Naive B cell (primary cell): ENCODE measurements around the gene PHPT1. TPM values are rescaled to one million over a fixed set of nuclear protein-coding genes. Genes with fewer than 3 reads are reported as not detected.
"Not testable (repeated sequence)": the region's sequence is repeated elsewhere in the genome, so short reads cannot be mapped to it uniquely, and the experiment has no call there.

Experiments used
- ATAC-seq, 2 donors: fragments of 150-1000 bp; cut with Tn5 transposase; 2 replicates each; pipeline ENCODE4 v1.10.0; 2021; ENCODE audit warnings: low read depth in 2 of 2, mild to moderate bottlenecking in 2 of 2, moderate library complexity in 2 of 2
- DNase-seq: peaks from one replicate; pipeline ENCODE4 v3.0.0; 2022
- H3K27ac Mint-ChIP-seq, 6 donors: one replicate each; pipeline ENCODE4 v1.8.0; 2020 to 2022; ENCODE audit warnings: mild to moderate bottlenecking in 6 of 6, mixed read lengths in 6 of 6, moderate library complexity in 5 of 6, inconsistent platforms in 2 of 6
- H3K27me3 Mint-ChIP-seq, 3 donors: one replicate each; pipeline ENCODE4 v1.8.0; 2021 to 2022; ENCODE audit warnings: mixed read lengths in 3 of 3, mild to moderate bottlenecking in 1 of 3
- H3K36me3 Mint-ChIP-seq, 2 donors: one replicate each; pipeline ENCODE4 v1.8.0; 2020 to 2022; ENCODE audit warnings: mixed read lengths in 2 of 2, inconsistent platforms in 1 of 2, mild to moderate bottlenecking in 1 of 2
- H3K4me1 Mint-ChIP-seq, 3 donors: one replicate each; pipeline ENCODE4 v1.8.0; 2020 to 2022; ENCODE audit warnings: mixed read lengths in 3 of 3, inconsistent platforms in 1 of 3, mild to moderate bottlenecking in 1 of 3, moderate library complexity in 1 of 3
- H3K4me3 Mint-ChIP-seq, 8 donors: one replicate each; pipeline ENCODE4 v1.8.0; 2020 to 2022; ENCODE audit warnings: mild to moderate bottlenecking in 8 of 8, mixed read lengths in 8 of 8, moderate library complexity in 8 of 8, inconsistent platforms in 2 of 8
- H3K9me3 Mint-ChIP-seq, 7 donors: one replicate each; pipeline ENCODE4 v1.8.0; 2020 to 2022; ENCODE audit warnings: mixed read lengths in 7 of 7, mild to moderate bottlenecking in 5 of 7, inconsistent platforms in 2 of 7, moderate library complexity in 1 of 7
- polyA plus RNA-seq, 6 donors: library from polyadenylated mRNA; unstranded; fragments of 300-500 nt; fragmentation: Illumina TruSeq; gene quantifications; one replicate each; pipeline ENCODE4 v1.2.3, GENCODE V29; 2021; ENCODE audit warnings: low read depth in 6 of 6

The PHPT1 gene
- polyA plus RNA-seq, 6 donors from 2014 or later = 48.0 to 67.7 (median 49.6) TPM

- peak overlapping the region in 1 of 6 donors; percentile 29 for H3K27ac Mint-ChIP-seq
- no peaks in the 10 kb centered on the region for H3K36me3 Mint-ChIP-seq
- ATAC-seq (no peak), DNase-seq (no peak)
- H3K4me1 Mint-ChIP-seq = peaks cover 3 to 13% (median 9%) of the 10 kb centered on the region in 3 donors
- H3K9me3 Mint-ChIP-seq = no peaks in the 10 kb centered on the region
- H3K4me3 Mint-ChIP-seq = no peak overlapping the region
- no peaks in the 10 kb centered on the region for H3K27me3 Mint-ChIP-seq
Observed at GRCh38 chr9:136858844-136859757, 9.9 kb downstream of the PHPT1 start.

DNA sequence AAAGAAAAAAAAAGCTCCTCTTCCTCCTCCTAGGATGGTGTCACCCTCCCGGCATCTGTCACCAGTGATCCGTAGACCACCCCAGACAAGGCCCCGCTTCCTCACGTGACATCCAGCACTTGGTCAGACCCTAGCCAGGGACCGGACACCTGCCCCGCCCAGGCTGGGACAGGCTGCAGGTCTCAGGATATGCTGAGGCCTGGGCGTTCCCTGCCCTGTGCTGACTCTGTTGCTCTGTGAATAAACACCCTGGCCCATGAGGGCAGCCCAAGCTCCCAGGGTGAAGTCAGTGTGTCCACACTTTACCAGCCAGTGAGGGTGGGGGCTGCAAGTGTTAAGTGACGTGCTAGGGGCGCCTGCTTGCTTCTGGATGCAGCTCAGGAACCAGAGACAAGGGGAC is 11.3 kb downstream of the PHPT1 start:
- Mint-ChIP-seq H3K9me3 (no peaks in the 10 kb centered on the region), H3K4me1 (peaks cover 9 to 22% (median 21%) of the 10 kb centered on the region in 3 donors), H3K27me3 (no peaks in the 10 kb centered on the region), H3K27ac (no peak overlapping the region), H3K4me3 (peak overlapping the region in 1 of 8 donors; percentile 15), H3K36me3 (no peaks in the 10 kb centered on the region)
- no peak for DNase-seq
- no peak for ATAC-seq

DNA sequence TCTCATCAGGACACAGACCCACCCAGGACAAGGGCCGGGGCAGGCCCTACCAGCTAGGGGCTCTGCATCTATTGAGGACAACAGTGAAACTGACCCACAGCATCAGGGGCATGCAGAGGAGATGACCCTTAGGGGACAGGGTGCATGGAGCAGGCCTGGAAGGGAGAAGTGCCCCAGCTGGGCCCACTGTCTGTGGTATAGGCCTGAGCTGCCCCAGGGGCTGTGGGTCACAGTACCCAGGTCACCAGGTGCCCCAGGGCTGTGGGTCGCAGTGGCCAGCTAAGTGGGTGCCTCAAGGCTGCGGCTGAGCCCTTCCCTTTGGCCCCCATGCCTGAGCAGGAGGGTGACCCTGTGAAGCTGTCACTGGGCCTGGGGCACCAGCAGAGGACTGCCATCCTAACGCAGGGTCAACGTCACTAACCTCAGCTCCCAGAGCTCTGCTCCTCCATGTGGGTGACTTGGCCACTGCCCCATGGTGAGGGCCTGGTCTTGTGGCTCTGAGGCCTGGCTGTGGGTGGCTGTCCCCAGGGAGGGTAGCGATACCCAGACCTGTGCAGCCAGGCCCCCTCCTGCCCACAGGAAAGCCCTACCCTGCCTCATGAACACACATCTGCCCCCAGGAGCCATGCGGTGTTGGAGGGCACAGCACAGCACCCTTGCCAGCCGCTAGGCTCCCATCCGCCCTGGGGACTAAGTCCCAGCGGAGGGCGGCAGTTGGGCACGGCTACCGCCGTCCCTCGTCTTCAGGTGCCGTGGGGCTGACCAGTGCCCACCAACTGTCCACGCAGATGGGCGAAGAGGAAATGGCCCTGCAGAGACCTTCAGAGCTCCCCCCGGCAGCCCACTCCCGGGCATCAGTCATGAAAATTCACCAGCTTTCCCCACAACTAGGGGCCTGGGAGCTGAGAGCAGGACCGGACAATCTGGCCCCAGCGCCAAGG is 12.0 kb downstream of the PHPT1 start:
- ATAC-seq = no peak
- H3K4me1 Mint-ChIP-seq = peaks cover 10 to 22% (median 22%) of the 10 kb centered on the region in 3 donors
- no peak overlapping the region for H3K4me3 Mint-ChIP-seq
- no peaks in the 10 kb centered on the region for H3K36me3 Mint-ChIP-seq
- no peaks in the 10 kb centered on the region for H3K27me3 Mint-ChIP-seq
- H3K27ac Mint-ChIP-seq = no peak overlapping the region
- no peaks in the 10 kb centered on the region for H3K9me3 Mint-ChIP-seq
- DNase-seq = no peak

- Mint-ChIP-seq H3K9me3 (no peaks in the 10 kb centered on the region), H3K27ac (peak overlapping the region in 1 of 6 donors; percentile 56), H3K4me1 (peaks cover 10 to 23% (median 22%) of the 10 kb centered on the region in 3 donors), H3K36me3 (no peaks in the 10 kb centered on the region), H3K27me3 (no peaks in the 10 kb centered on the region), H3K4me3 (peak overlapping the region in 1 of 8 donors; percentile 16)
- no peak for DNase-seq
- no peak for ATAC-seq
Observed at GRCh38 chr9:136861874-136862457, 12.8 kb downstream of the PHPT1 start.

- H3K4me3 Mint-ChIP-seq = peak overlapping the region in 3 of 8 donors; percentile 35 to 81 (median 81)
- no peaks in the 10 kb centered on the region for H3K9me3 Mint-ChIP-seq
- no peak for DNase-seq
- no peaks in the 10 kb centered on the region for H3K27me3 Mint-ChIP-seq
- peaks cover 10 to 27% (median 22%) of the 10 kb centered on the region in 3 donors for H3K4me1 Mint-ChIP-seq
- no peak for ATAC-seq
- H3K27ac Mint-ChIP-seq = no peak overlapping the region
- H3K36me3 Mint-ChIP-seq = no peaks in the 10 kb centered on the region
Observed at GRCh38 chr9:136862849-136863622, 13.8 kb downstream of the PHPT1 start.

DNA sequence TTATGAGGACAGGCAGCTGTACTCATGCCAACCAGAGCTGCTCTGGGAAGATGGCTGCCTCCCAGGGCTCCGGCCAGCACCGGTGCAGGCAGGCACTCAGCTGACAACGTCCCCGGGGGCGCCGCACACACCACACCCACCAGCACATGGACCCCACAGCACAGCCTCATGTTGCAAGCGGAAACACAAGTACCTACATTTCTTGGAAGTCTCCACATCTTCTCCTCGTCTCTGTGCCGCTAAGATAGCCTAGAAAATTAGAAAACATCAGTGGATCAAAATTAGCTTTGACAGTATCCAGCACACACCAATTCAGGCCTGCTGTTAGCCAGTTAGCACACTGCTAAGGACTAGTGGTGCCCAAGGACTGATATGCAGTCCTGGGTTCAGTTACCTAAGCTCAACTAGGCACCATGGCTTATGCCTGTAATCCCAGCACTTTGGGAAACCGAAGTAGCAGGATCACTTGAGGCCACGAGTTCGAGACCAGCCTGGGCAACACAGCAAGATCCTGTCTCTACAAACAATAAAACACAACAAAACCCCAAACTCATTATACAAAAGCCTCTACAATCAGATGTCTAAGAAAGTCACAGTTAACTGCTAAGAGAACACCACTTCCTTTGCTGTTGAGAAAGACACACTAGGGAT is 14.5 kb downstream of the PHPT1 start:
- ATAC-seq = no peak
- Mint-ChIP-seq H3K27ac (peak overlapping the region in 1 of 6 donors; percentile 42), H3K36me3 (no peaks in the 10 kb centered on the region), H3K4me3 (peak overlapping the region in 3 of 8 donors; percentile 57 to 81 (median 60)), H3K9me3 (no peaks in the 10 kb centered on the region), H3K27me3 (no peaks in the 10 kb centered on the region), H3K4me1 (peaks cover 10 to 27% (median 22%) of the 10 kb centered on the region in 3 donors)
- no peak for DNase-seq

DNA sequence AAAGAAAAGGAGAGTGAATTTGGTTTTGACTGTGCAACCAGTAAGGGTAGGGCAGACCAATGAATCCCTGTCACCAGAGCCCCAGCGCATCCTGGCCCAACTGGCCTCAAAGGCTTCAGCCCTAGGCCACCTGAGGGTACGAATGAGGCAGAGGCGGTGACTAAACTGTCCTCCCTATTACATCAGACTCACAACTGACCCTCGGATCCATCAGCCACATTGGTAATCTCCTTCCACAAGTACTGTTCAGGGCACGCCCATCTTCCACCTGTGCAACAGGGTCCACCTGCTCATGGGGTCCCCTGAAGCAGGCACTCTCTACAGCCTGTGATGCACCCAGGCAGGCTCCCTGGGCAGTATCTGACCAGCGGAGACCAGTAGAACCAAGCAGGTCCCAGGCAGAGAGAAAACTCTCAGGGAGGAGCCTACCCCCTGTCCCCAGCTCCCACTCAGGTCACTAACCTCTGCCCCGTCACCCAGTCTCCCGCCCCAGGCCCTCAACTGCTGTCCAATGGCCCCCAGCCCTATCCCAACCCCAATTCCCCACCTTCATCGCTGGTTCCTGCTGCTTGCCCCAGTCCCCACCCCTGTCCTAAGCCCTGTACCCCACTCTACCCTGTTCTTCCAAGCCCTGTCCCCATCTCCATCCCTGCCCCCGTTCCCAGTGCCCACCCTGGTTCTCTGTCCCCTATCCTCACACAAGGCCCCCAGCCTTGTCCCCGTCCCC is 16.0 kb downstream of the PHPT1 start:
- Mint-ChIP-seq H3K27ac (peak overlapping the region in 5 of 6 donors; percentile 61 to 94 (median 82)), H3K4me1 (peaks cover 10 to 27% (median 21%) of the 10 kb centered on the region in 3 donors), H3K9me3 (no peaks in the 10 kb centered on the region), H3K4me3 (peak overlapping the region; percentile 80 to 95 (median 88)), H3K36me3 (no peaks in the 10 kb centered on the region), H3K27me3 (no peaks in the 10 kb centered on the region)
- DNase-seq (no peak), ATAC-seq (no peak)

GRCh38 chr9:136865768-136866103 is 16.5 kb downstream of the PHPT1 start:
- H3K27me3 Mint-ChIP-seq = no peaks in the 10 kb centered on the region
- H3K4me1 Mint-ChIP-seq = peaks cover 7 to 24% (median 16%) of the 10 kb centered on the region in 3 donors
- no peaks in the 10 kb centered on the region for H3K36me3 Mint-ChIP-seq
- no peaks in the 10 kb centered on the region for H3K9me3 Mint-ChIP-seq
- ATAC-seq (peak; percentile 9 to 15), DNase-seq (no peak)
- H3K4me3 Mint-ChIP-seq = peak overlapping the region; percentile 80 to 95 (median 88)
- H3K27ac Mint-ChIP-seq = peak overlapping the region in 4 of 6 donors; percentile 74 to 94 (median 86)

GRCh38 chr9:136866898-136867421 is 17.8 kb downstream of the PHPT1 start:
- peak overlapping the region in 4 of 6 donors; percentile 52 to 91 (median 70) for H3K27ac Mint-ChIP-seq
- not testable (repeated sequence) for H3K27me3 Mint-ChIP-seq, H3K9me3 Mint-ChIP-seq, DNase-seq, H3K36me3 Mint-ChIP-seq, ATAC-seq
- H3K4me3 Mint-ChIP-seq = peak overlapping the region; percentile 55 to 90 (median 84)
- peaks cover 7 to 24% (median 14%) of the 10 kb centered on the region in 3 donors for H3K4me1 Mint-ChIP-seq

- Mint-ChIP-seq H3K27ac (peak overlapping the region in 1 of 6 donors; percentile 54), H3K27me3 (no peaks in the 10 kb centered on the region), H3K9me3 (peaks cover 0 to 3% (median 0%) of the 10 kb centered on the region in 7 donors), H3K36me3 (no peaks in the 10 kb centered on the region), H3K4me1 (peaks cover 7 to 24% (median 14%) of the 10 kb centered on the region in 3 donors), H3K4me3 (peak overlapping the region in 7 of 8 donors; percentile 49 to 90 (median 77))
- DNase-seq = no peak
- ATAC-seq = no peak
Observed at GRCh38 chr9:136867480-136867879, 18.3 kb downstream of the PHPT1 start.

GRCh38 chr9:136867917-136868316 is 18.7 kb downstream of the PHPT1 start:
- DNase-seq (no peak), ATAC-seq (no peak)
- H3K4me1 Mint-ChIP-seq = peaks cover 7 to 24% (median 14%) of the 10 kb centered on the region in 3 donors
- H3K27ac Mint-ChIP-seq = no peak overlapping the region
- peak overlapping the region in 7 of 8 donors; percentile 49 to 90 (median 77) for H3K4me3 Mint-ChIP-seq
- no peaks in the 10 kb centered on the region for H3K36me3 Mint-ChIP-seq
- H3K27me3 Mint-ChIP-seq = no peaks in the 10 kb centered on the region
- H3K9me3 Mint-ChIP-seq = peaks cover 0 to 5% (median 0%) of the 10 kb centered on the region in 7 donors
